ENCODE results near the gene CPNE4. TPM values are rescaled to one million over a fixed set of nuclear protein-coding genes. Genes with fewer than 3 reads are reported as not detected.

CPNE4 gene
- total RNA-seq, 1 experiment from 2014 or later, result 1.9 TPM

- Histone ChIP-seq H3K56ac (ENCODE audit: insufficient read length, low read depth, low read length) (no peak overlapping the region), H3K9me3 (ENCODE audit: control insufficient read depth, low read depth, low read length) (no peaks in the 10 kb centered on the region), H3K4ac (ENCODE audit: low read depth, low read length) (no peak overlapping the region), H3T11ph (ENCODE audit: low read length) (no peak overlapping the region), H2BK15ac (ENCODE audit: low read depth, low read length) (no peak overlapping the region), H2BK20ac (ENCODE audit: low read depth, low read length, poor library complexity, severe bottlenecking) (no peak overlapping the region), H3K23me2 (ENCODE audit: insufficient read length, low read depth, low read length, poor library complexity, severe bottlenecking) (no peaks in the 10 kb centered on the region), H4K8ac (replicated peaks; ENCODE audit: insufficient read length, low read depth, low read length) (no peak overlapping the region), H2BK120ac (ENCODE audit: low read depth, low read length, poor library complexity, severe bottlenecking) (no peak overlapping the region), H3K14ac (ENCODE audit: insufficient read depth, low read length) (no peak overlapping the region), H3K79me1 (ENCODE audit: insufficient read depth, low read depth, low read length, poor library complexity, severe bottlenecking) (no peaks in the 10 kb centered on the region), H2BK5ac (ENCODE audit: insufficient read length, low read length) (no peak overlapping the region), H4K20me1 (ENCODE audit: control insufficient read depth, insufficient read depth, insufficient read length) (no peaks in the 10 kb centered on the region), H4K5ac (ENCODE audit: insufficient read length, low read depth, low read length) (no peak overlapping the region), H3K79me2 (ENCODE audit: insufficient read depth, low read length) (no peaks in the 10 kb centered on the region), H3K4me1 (ENCODE audit: insufficient read depth, low read length) (no peaks in the 10 kb centered on the region), H2BK12ac (ENCODE audit: insufficient read length, low read depth, low read length) (no peak overlapping the region), H3K9ac (ENCODE audit: extremely low read depth, insufficient read length, low read length) (no peak overlapping the region), H3K4me2 (ENCODE audit: insufficient read depth, insufficient read length, low read length) (no peak overlapping the region), H3K27me3 (ENCODE audit: insufficient read depth, low read length) (no peaks in the 10 kb centered on the region), H3K27ac (ENCODE audit: insufficient read length, low read depth, low read length) (no peak overlapping the region), H2AK5ac (ENCODE audit: insufficient read length, low read length) (no peak overlapping the region), H2AFZ (ENCODE audit: low read length) (no peak overlapping the region), H3K23ac (ENCODE audit: insufficient read length, low read depth, low read length) (no peak overlapping the region), H4K91ac (ENCODE audit: insufficient read length, low read depth, low read length) (no peak overlapping the region), H3K18ac (ENCODE audit: insufficient read length, low read depth, low read length) (no peak overlapping the region)
- no peak overlapping the region for H3K27ac Mint-ChIP-seq
- H3K4me1 Mint-ChIP-seq, result peaks cover 0 to 6% of the 10 kb centered on the region in 2 experiments; a peak in 1 of 4 replicates
- peaks cover 2% of the 10 kb centered on the region; the same call in 1 of the 2 replicates for H3K27me3 Mint-ChIP-seq (ENCODE audit: low read depth)
- H3K9me3 Mint-ChIP-seq, result no peaks in the 10 kb centered on the region
- WGBS (ENCODE audit: extremely low coverage, insufficient read length, low lambda C conversion rate), result no CpG with 5 or more reads among the region's 3 CpGs
- H3K36me3 Mint-ChIP-seq (ENCODE audit: insufficient read depth in 1 of 3, low read depth in 3 of 3), result no peaks in the 10 kb centered on the region
- no peak for TF ChIP-seq CTCF (conservative IDR thresholded peaks at IDR 0.05)
- no peak overlapping the region for H3K4me3 Mint-ChIP-seq
- DNase-seq, result no peak
Observed at GRCh38 chr3:131616719-131617118, 418.1 kb downstream of the CPNE4 start.
